Measurements from ENCODE around the gene TTC13. TPM values are rescaled to one million over a fixed set of nuclear protein-coding genes. Genes with fewer than 3 reads are reported as not detected.
A peak's percentile ranks its signal among the peaks of the same experiment; 100 is the strongest.

The TTC13 gene
- total RNA-seq, 1 donor from 2014 or later: 20.6 TPM

DNA sequence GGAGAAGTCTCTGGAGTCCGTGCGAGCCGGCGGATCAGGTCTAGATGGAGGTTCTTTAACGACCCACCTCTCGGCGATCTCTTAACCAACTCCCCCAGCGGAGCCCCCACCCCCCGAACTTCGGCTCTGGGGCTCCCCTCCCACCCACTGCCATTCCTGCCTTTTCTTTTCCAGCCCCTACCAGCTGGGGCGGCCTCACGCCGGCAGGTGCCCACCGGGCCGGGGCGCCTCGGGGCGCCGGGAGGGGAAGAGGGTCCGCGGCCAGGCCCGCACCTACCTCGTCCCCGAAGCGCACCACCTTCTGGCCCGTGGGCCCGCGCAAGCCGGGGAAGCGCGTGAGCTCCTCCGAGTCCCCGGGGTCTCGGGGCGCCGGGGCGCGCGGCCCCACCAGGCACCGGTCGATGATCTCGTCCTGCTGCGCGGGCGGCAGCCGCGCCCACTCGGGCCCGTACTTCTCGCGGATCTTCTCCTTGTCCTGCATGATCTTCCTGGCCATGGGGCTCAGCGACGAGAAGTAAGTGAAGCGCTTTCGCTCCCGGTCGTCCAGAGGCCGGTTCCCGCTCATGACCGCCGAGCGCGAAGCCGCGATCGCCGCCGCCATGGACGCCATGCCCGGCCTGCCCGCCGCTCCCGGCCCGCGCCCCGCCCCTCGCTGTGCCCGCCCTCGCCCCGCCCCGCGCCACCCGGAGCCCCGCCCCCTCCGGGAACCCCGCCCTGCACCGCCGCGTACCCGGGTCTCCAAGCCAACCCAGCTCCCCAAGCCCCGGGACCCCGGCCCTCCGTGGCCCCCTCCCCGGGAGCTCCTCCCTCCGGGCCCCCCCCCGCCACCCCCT lies 110.5 kb downstream of the TTC13 start, which contains the start of gene C1orf198:
TSS of gene C1orf198 (minus strand) at position 619 of the 833 bp plus-strand sequence. CDS start at position 610, 9 bp downstream.
- Mint-ChIP-seq H3K27me3 (no peaks in the 10 kb centered on the region), H3K4me3 (peak within 1 kb of the TSS; percentile 91), H3K9me3 (peaks cover 6% of the 10 kb centered on the region), H3K4me1 (ENCODE audit: unreplicated experiment) (peaks cover 45% of the 10 kb centered on the region), H3K36me3 (peaks cover 5% of the 10 kb centered on the region), H3K27ac (peak within 1 kb of the TSS; percentile 95)
- peak; percentile 91 for DNase-seq (ENCODE audit: extremely low spot score, unreplicated experiment)
- TF ChIP-seq, protein P1, sequence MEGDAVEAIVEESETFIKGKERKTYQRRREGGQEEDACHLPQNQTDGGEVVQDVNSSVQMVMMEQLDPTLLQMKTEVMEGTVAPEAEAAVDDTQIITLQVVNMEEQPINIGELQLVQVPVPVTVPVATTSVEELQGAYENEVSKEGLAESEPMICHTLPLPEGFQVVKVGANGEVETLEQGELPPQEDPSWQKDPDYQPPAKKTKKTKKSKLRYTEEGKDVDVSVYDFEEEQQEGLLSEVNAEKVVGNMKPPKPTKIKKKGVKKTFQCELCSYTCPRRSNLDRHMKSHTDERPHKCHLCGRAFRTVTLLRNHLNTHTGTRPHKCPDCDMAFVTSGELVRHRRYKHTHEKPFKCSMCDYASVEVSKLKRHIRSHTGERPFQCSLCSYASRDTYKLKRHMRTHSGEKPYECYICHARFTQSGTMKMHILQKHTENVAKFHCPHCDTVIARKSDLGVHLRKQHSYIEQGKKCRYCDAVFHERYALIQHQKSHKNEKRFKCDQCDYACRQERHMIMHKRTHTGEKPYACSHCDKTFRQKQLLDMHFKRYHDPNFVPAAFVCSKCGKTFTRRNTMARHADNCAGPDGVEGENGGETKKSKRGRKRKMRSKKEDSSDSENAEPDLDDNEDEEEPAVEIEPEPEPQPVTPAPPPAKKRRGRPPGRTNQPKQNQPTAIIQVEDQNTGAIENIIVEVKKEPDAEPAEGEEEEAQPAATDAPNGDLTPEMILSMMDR (conservative IDR thresholded peaks at IDR 0.05): no peak

DNA sequence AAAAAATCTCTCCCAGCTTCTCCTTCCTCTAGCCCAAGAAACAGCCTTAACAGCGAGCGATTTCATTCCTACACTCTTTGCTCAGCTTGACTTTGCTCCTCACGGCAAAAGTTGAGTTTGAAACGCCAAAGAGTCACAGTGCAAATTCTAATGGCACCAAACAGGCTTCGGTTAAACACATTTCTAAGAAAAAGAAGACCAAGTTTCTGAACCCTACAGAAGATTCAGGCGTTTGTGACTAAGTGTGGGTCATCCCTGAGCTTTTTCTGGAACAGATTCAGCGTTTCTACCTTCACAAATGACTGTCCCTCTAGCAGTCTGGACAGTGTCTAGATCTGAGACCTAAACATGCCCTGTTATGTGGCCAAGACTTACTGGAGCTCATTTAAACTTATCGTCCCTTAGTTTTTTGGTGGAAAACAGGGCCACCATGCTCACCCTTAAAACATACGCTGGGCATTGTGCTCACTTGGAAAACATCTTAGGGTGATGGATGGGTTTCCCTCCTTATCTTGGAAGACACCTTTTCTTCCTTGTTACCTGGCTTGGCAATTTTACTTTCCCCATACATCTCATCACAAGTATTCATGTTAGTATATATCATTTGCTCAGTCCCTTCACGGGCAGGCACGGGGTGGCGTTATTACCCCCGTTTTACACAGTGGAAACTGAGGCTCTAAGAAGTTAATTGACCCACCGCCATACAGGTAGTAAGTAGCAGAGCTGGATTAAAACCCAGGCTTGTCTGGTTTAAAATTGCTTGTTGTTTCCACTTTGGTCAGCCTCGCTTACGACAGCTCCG lies 111.4 kb downstream of the TTC13 start:
- Mint-ChIP-seq H3K9me3 (peaks cover 6% of the 10 kb centered on the region), H3K36me3 (peaks cover 5% of the 10 kb centered on the region), H3K27me3 (no peaks in the 10 kb centered on the region), H3K27ac (peak overlapping the region; percentile 66), H3K4me3 (peak overlapping the region; percentile 90), H3K4me1 (ENCODE audit: unreplicated experiment) (peaks cover 51% of the 10 kb centered on the region)
- no peak for DNase-seq (ENCODE audit: extremely low spot score, unreplicated experiment)
- TF ChIP-seq, protein P1 (conservative IDR thresholded peaks at IDR 0.05): no peak

GRCh38 chr1:230866171-230867070 lies 112.2 kb downstream of the TTC13 start:
- H3K4me1 Mint-ChIP-seq (ENCODE audit: unreplicated experiment): peaks cover 51% of the 10 kb centered on the region
- peaks cover 9% of the 10 kb centered on the region for H3K36me3 Mint-ChIP-seq
- no peaks in the 10 kb centered on the region for H3K27me3 Mint-ChIP-seq
- TF ChIP-seq, protein P1 (conservative IDR thresholded peaks at IDR 0.05): no peak
- peaks cover 2% of the 10 kb centered on the region for H3K9me3 Mint-ChIP-seq
- peak overlapping the region; percentile 66 for H3K27ac Mint-ChIP-seq
- H3K4me3 Mint-ChIP-seq: peak overlapping the region; percentile 90
- no peak for DNase-seq (ENCODE audit: extremely low spot score, unreplicated experiment)

DNA sequence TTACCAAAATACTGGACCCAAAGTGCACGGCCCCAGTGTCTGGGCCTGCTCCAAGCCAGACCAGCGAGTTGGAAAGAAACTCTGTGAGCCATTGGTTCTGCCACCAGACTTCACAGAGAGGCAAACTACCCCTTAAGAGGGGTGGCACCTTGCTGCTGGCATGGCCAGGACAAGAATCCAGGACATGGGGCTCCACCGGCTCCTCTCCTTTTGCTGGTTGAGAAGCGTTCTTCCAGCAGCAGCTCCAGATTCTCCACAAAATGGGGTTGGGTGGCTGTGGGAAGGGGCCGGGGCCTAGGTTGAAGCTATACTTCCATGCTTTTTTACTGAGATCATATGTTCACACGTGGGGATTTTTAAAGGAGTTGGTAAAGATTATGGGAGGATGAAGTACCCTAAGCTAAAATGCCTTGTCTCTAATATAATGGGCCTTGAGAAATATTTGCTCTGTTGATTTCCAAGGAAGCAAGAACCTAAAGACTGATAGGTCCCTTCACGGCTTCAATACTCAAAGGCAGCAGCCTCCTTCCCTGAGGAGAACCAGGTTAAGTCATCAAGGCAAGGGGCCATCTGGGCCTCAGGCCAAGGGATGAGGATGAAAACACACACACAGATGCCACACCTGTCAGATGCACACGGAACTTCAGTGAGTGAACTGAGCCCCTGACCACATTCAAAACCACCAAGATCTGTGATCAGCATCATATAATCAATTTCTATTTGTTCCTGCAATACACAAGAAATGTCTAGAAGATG lies 113.4 kb downstream of the TTC13 start:
- peak overlapping the region; percentile 57 for H3K4me3 Mint-ChIP-seq
- peaks cover 21% of the 10 kb centered on the region for H3K36me3 Mint-ChIP-seq
- no peaks in the 10 kb centered on the region for H3K9me3 Mint-ChIP-seq
- H3K27me3 Mint-ChIP-seq: no peaks in the 10 kb centered on the region
- H3K27ac Mint-ChIP-seq: peak overlapping the region; percentile 21
- peaks cover 51% of the 10 kb centered on the region for H3K4me1 Mint-ChIP-seq (ENCODE audit: unreplicated experiment)
- DNase-seq (ENCODE audit: extremely low spot score, unreplicated experiment): no peak
- TF ChIP-seq, protein P1 (conservative IDR thresholded peaks at IDR 0.05): no peak
